Thymus (tissue), 14 donors: ENCODE measurements around the gene CDC7. TPM values are rescaled to one million over a fixed set of nuclear protein-coding genes. Genes with fewer than 3 reads are reported as not detected.
"Not testable (repeated sequence)": the region's sequence is repeated elsewhere in the genome, so short reads cannot be mapped to it uniquely, and the experiment has no call there.

Source experiments
- DNase-seq, 9 donors: peaks; one replicate each; pipeline ENCODE4 v3.0.0-alpha.2; 2013; ENCODE audit warnings: low spot score in 9 of 9, low read depth in 6 of 9, missing footprints in 1 of 9
- H3K27ac ChIP-seq, 2 donors: one replicate each; pipeline ENCODE4 v1.5.1; 2013; ENCODE audit warnings: control low read depth in 1 of 2, low read depth in 1 of 2, low read length in 1 of 2, mild to moderate bottlenecking in 1 of 2, moderate library complexity in 1 of 2
- H3K27me3 ChIP-seq, 2 donors: one replicate each; pipeline ENCODE4 v1.5.1; 2013; ENCODE audit warnings: low read length in 1 of 2; ENCODE audit not compliant: control insufficient read depth in 2 of 2, insufficient read depth in 1 of 2
- H3K36me3 ChIP-seq, 2 donors: one replicate each; pipeline ENCODE4 v1.5.1; 2013; ENCODE audit warnings: low read length in 1 of 2, mild to moderate bottlenecking in 1 of 2, moderate library complexity in 1 of 2; ENCODE audit not compliant: control insufficient read depth in 2 of 2, insufficient read depth in 2 of 2
- H3K4me1 ChIP-seq, 2 donors: one replicate each; pipeline ENCODE4 v1.5.1; 2013; ENCODE audit warnings: low read length in 2 of 2; ENCODE audit not compliant: control insufficient read depth in 2 of 2, insufficient read depth in 2 of 2
- H3K4me3 ChIP-seq, 2 donors: one replicate each; pipeline ENCODE4 v1.5.1; 2013; ENCODE audit warnings: low read length in 2 of 2, control low read depth in 1 of 2, mild to moderate bottlenecking in 1 of 2
- H3K9me3 ChIP-seq, 2 donors: one replicate each; pipeline ENCODE4 v1.5.1; 2013; ENCODE audit warnings: low read length in 1 of 2, mild to moderate bottlenecking in 1 of 2; ENCODE audit not compliant: control insufficient read depth in 2 of 2, insufficient read depth in 1 of 2
- WGBS: extraction: QIAGEN DNeasy Blood & Tissue Kit; methylation state at CpG from one replicate; pipeline ENCODE4 v1.1.7; 2013; 5-methylcytosine and 5-hydroxymethylcytosine counted together
- long read RNA-seq, 10 donors: transcript quantifications; one replicate each; lab custom pipeline, GENCODE V29; 2026
- polyA plus RNA-seq: library from polyadenylated mRNA; stranded (reverse); fragments of 200-250 nt; gene quantifications from one replicate; pipeline ENCODE4 v1.2.3, GENCODE V29; 2013
- total RNA-seq: library from RNA; stranded (reverse); fragments of 120-200 nt; gene quantifications from one replicate; pipeline ENCODE4 v1.2.4, GENCODE V29; 2013
- donor health status: healthy.

Gene CDC7
- total RNA-seq (18.3 TPM), polyA plus RNA-seq (8.1 TPM)
- long read RNA-seq, donor 1: 0 reads
- long read RNA-seq, donor 2, partial matches to known transcripts: 0 of 4 reads
- long read RNA-seq, donor 2, other reads (novel, unspliced or antisense): 0 of 4 reads
- long read RNA-seq, donor 3, partial matches to known transcripts: 8 of 12 reads
- long read RNA-seq, donor 3, other reads (novel, unspliced or antisense): 0 of 12 reads
- long read RNA-seq, donor 4: 0 reads
- long read RNA-seq, donor 5, partial matches to known transcripts: 5 of 5 reads
- long read RNA-seq, donor 5, other reads (novel, unspliced or antisense): 0 of 5 reads
- long read RNA-seq, donor 6, partial matches to known transcripts: 5 of 7 reads
- long read RNA-seq, donor 6, other reads (novel, unspliced or antisense): 0 of 7 reads
- long read RNA-seq, donor 7, partial matches to known transcripts: 0 of 1 reads
- long read RNA-seq, donor 7, other reads (novel, unspliced or antisense): 0 of 1 reads
- long read RNA-seq, donor 8, partial matches to known transcripts: 0 of 2 reads
- long read RNA-seq, donor 8, other reads (novel, unspliced or antisense): 0 of 2 reads
- long read RNA-seq, donor 9: 0 reads
- long read RNA-seq, donor 10, partial matches to known transcripts: 0 of 1 reads
- long read RNA-seq, donor 10, other reads (novel, unspliced or antisense): 0 of 1 reads

DNA sequence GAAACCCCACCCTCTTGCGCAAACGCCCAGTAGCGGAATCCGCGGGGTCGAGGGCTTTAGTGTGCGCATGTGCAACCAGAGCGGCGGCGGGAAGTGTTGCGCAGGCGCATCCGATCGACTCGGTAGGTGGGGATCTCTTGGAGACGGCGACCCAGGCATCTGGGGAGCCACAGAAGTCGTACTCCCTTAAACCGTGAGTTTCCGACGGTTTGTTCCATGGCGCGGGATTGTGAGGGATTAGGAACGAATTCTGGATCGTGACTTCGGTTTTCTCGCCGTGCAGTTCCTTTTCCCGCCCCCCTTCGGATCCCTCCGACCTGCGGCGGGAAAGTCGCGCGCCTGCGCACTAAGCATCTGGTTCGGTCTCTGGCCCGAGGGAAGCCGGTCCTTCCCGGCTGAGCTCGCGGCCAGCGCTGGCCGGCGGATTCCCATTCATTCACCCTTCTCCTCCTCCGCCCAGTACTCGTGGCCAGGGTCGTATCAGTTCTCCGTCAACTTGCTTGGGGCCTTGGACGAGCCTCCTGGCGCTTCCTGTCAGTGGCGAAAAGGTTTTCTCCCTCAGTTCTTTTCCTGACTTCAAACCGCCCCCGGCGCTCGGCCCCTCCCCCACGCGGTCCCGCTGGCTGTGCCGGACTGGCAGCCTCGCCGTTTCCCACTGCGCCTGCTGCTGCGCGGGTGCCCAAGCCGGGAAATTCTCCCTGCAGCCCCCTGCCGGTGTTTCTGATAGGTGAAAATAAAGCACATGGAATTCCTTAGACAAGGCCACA lies at the start of gene CDC7:
Gene CDC7, plus strand, starts transcription at position 96 of the 767 bp plus-strand sequence. CDS start 866 bp downstream, outside the sequence.
- Histone ChIP-seq H3K4me3 (peak within 1 kb of the TSS; percentile 65 to 95), H3K4me1 (peaks cover 8 to 9% of the 10 kb centered on the region in 2 donors), H3K27me3 (no peaks in the 10 kb centered on the region), H3K27ac (peak within 1 kb of the TSS; percentile 62 to 89), H3K9me3 (peaks cover 0 to 6% of the 10 kb centered on the region in 2 donors), H3K36me3 (no peaks in the 10 kb centered on the region)
- WGBS: under 1% methylated on average over 68 of the region's 68 CpGs
- peak; percentile 71 to 94 (median 88) for DNase-seq

DNA sequence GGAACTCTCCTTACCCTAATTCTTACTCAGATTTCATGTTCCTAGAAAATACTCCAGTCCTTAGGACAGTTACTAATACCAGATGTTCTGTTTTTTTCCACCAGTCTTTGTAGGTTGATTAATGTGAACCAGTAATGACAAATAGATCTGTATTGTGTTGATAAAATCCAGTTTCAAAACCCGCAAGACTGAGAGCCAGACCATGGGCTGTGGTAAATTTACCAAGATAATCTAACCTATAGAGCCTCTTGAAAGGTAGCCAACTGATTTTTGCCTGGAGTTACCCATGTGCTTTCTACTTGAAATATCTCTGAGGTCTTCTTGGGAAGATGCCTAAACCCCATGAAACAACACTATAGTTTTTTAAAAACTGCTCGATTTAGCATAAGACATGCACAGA lies 46.5 kb upstream of the CDC7 start:
- H3K9me3 ChIP-seq: no peaks in the 10 kb centered on the region
- H3K4me3 ChIP-seq: no peak overlapping the region
- no peaks in the 10 kb centered on the region for H3K27me3 ChIP-seq
- no peaks in the 10 kb centered on the region for H3K36me3 ChIP-seq
- no peaks in the 10 kb centered on the region for H3K4me1 ChIP-seq
- WGBS: 93% methylated on average over 2 of the region's 2 CpGs
- H3K27ac ChIP-seq: no peak overlapping the region
- DNase-seq: no peak

DNA sequence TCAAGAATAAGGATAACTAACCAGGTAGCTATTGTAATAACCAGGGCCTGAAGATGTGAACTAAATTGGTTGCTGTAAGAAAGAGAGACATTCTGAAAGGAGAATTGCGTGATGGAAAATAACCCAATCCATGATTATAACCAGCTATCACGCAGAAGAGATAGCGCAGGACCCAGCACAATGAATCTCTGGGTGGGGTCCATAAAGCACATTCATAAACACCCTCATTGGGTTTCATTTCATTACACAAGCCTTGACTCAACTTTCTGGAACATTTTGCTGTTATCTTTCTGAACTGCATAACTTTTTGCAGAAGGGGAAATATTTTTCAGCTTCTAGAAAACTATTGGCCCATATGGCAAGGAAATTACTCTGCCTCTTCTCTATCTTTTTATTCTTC lies 45.3 kb upstream of the CDC7 start:
- Histone ChIP-seq H3K4me3 (no peak overlapping the region), H3K27ac (no peak overlapping the region), H3K36me3 (no peaks in the 10 kb centered on the region), H3K27me3 (no peaks in the 10 kb centered on the region), H3K9me3 (no peaks in the 10 kb centered on the region), H3K4me1 (no peaks in the 10 kb centered on the region)
- no peak for DNase-seq
- 98% methylated on average over 3 of the region's 3 CpGs for WGBS

DNA sequence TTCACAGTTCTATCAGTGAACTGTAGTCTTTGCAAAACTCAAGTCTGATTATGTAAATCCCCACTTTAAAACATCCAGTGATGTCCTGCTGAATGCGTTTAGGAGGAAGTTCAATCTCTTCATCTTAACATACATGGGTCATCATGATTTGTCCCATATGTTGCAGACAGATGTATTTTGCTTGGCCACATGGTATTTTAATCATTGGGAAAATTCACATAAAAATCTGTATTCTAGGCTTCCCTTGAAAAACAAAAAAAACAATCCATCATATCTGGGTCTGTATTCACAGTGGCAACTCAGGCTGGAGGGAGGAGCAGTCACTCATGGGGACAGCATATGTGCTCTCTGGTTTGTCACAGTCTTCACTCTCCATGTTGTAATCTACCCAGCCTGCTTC lies 44.8 kb upstream of the CDC7 start:
- no peak for DNase-seq
- H3K36me3 ChIP-seq: no peaks in the 10 kb centered on the region
- H3K27ac ChIP-seq: no peak overlapping the region
- H3K4me1 ChIP-seq: no peaks in the 10 kb centered on the region
- no peak overlapping the region for H3K4me3 ChIP-seq
- H3K27me3 ChIP-seq: no peaks in the 10 kb centered on the region
- 90% methylated on average over 1 of the region's 1 CpG for WGBS
- no peaks in the 10 kb centered on the region for H3K9me3 ChIP-seq

DNA sequence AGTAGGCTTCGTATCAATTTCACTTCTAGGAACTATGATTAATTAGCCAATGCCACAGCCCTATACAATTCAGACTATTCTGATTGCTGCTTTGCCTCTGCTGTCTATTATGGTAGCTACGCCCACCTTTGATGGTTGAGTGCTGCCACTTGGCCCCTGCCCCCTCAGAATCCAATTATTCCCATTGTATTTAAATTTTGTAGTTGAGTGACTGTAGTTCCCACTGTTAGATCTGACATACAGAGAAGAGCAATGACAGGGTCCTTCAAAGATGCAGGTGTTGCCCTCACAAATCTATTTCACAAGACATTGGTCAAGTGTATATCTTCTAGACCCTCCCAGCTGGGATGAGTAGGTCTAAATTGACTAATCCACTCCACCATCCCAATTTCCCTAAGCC lies 35.3 kb upstream of the CDC7 start:
- DNase-seq, H3K27ac ChIP-seq, H3K36me3 ChIP-seq, H3K4me3 ChIP-seq, H3K9me3 ChIP-seq, H3K4me1 ChIP-seq, H3K27me3 ChIP-seq: not testable (repeated sequence)
- WGBS: 88% methylated on average over 2 of the region's 2 CpGs

DNA sequence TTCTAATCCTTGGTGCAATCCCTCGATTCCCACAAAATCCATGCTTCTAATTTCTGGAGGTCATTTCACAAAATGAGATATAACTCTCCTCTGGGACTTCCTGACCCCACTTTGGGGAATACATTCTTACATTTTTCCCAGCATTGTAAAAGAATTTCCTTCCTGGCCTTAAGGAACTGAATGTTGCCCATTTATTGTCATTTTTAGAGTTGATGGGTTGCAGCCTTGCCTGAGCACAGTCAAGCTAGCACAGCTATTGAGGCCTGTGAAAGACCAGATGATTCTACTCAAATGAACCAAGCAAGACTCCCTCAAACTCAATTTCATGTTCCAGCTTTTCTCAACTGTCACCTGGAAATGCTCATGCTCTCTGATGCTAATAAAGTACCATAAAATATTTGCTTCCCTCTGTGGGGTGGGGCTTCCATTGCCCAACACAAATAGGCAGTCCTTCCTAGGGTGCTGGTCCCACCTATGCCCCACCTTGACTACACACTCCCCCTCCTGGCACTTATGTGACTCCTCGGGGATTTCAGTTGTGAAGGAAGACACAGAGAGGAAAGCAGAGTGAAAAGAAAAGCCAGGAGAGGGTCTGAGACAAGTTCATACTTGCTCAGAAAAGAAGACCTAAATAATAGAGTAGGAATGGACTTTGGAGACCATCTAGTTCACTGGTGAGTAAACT lies 24.0 kb upstream of the CDC7 start:
- 80% methylated on average over 2 of the region's 2 CpGs for WGBS
- no peaks in the 10 kb centered on the region for H3K36me3 ChIP-seq
- DNase-seq: no peak
- H3K27me3 ChIP-seq: no peaks in the 10 kb centered on the region
- H3K4me3 ChIP-seq: no peak overlapping the region
- H3K27ac ChIP-seq: no peak overlapping the region
- H3K9me3 ChIP-seq: no peaks in the 10 kb centered on the region
- no peaks in the 10 kb centered on the region for H3K4me1 ChIP-seq

DNA sequence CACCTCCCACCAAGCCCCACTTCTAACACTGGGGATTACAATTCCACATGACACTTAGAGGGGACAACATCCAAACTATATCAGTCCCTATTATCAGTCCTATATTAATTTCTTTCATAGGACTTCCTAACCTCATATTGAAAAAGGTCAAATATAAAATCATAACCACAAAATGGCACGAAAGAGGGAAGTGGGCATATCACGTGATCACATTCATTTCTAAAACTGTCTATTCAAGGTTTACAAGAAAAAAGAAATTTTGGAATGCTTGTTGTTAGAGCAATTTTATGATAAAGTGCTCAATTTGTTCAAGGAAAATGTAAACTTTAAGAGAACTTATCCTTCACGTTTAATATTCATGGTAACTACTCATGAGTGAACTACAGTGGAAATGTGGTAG lies 13.2 kb upstream of the CDC7 start:
- 34% methylated on average over 3 of the region's 3 CpGs for whole genome bisulfite sequencing
- H3K27ac ChIP-seq: no peak overlapping the region
- no peak overlapping the region for H3K4me3 ChIP-seq
- H3K9me3 ChIP-seq: peaks cover 0 to 6% of the 10 kb centered on the region in 2 donors
- no peak for DNase-seq
- no peaks in the 10 kb centered on the region for H3K27me3 ChIP-seq
- H3K4me1 ChIP-seq: no peaks in the 10 kb centered on the region
- no peaks in the 10 kb centered on the region for H3K36me3 ChIP-seq

DNA sequence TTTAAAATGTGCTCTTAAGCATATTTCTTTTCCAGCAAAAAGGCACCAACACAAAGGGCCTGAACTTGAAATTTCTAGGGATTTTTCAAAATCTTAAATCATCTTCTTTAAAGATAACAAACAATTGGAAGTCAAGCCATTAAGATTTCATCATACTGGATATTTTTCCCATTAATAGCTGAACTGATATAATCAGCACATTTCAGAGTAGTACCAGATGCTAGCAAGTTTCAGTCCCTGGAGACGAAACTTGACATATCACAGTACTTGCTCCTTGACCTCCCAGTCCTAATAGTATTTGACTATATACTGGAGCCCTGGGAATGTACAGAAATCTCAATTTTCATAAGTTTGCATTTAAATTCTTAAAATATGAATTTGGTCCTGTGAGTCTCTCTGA lies 10.2 kb upstream of the CDC7 start:
- 95% methylated on average over 1 of the region's 1 CpG for WGBS
- Histone ChIP-seq H3K4me3 (no peak overlapping the region), H3K4me1 (no peaks in the 10 kb centered on the region), H3K27me3 (no peaks in the 10 kb centered on the region), H3K36me3 (no peaks in the 10 kb centered on the region), H3K27ac (no peak overlapping the region), H3K9me3 (peaks cover 0 to 3% of the 10 kb centered on the region in 2 donors)
- DNase-seq: no peak
